ENCODE results near the gene ALK. TPM values are rescaled to one million over a fixed set of nuclear protein-coding genes. Genes with fewer than 3 reads are reported as not detected.

The ALK gene
- total and polyA plus RNA-seq, 10 of the 15 experiments (the other 5 are each of a cell fraction or from before 2014, with no cell fraction given) = 0.11 TPM; not detected in 9

GRCh38 chr2:29580223-29580622 lies 341.2 kb downstream of the ALK start:
- H3K4me1 ChIP-seq (ENCODE audit: control insufficient read depth, insufficient read depth, low read length) = no peaks in the 10 kb centered on the region
- no peak for TF ChIP-seq HDAC2 (IDR thresholded peaks at IDR 0.05)
- TF ChIP-seq EZH2 (IDR thresholded peaks at IDR 0.05; ENCODE audit: borderline replicate concordance, control insufficient read depth, low read depth, low read length) = no peak
- no peak for TF ChIP-seq NBN (IDR thresholded peaks at IDR 0.05)
- no peak for TF ChIP-seq EGR1 (IDR thresholded peaks at IDR 0.05; ENCODE audit: borderline replicate concordance in 1 of 2, low read depth in 2 of 2, low read length in 2 of 2)
- TF ChIP-seq RAD21 (IDR thresholded peaks at IDR 0.05; ENCODE audit: insufficient read depth, low read depth, low read length) = no peak
- no peak overlapping the region for H3K4me3 ChIP-seq
- FAIRE-seq = no peak
- no peak for ATAC-seq
- H3K9ac ChIP-seq (ENCODE audit: control insufficient read depth, insufficient read depth, low read length) = no peak overlapping the region
- H3K27ac ChIP-seq (ENCODE audit: control insufficient read depth, insufficient read depth) = no peak overlapping the region
- intact Hi-C loops (cut with micrococcal nuclease; ENCODE audit: unreplicated experiment) (loop anchor here (10.0 kb wide), 1 partner anchor 265 kb away; no protein-coding TSS in a partner anchor), in situ Hi-C loops (cut with MboI) (no loop called here)
- SMC1A ChIA-PET (ENCODE audit: uncharacterized antibody, unreplicated experiment) = no interaction called here
- H3K79me2 ChIP-seq (ENCODE audit: control insufficient read depth, insufficient read depth, low read length) = no peaks in the 10 kb centered on the region
- 58% methylated on average over 11 of the region's 11 CpGs for WGBS (ENCODE audit: insufficient coverage, insufficient replicate concordance, low lambda C conversion rate, missing lambda C conversion rate)
- no peak overlapping the region for H2AFZ ChIP-seq (ENCODE audit: control insufficient read depth, low read depth, low read length)
- BruUV-seq (replicated peaks) = no TSS peak
- RAD21 ChIA-PET (ENCODE audit: unreplicated experiment) = no interaction called here
- CTCF ChIA-PET = no interaction called here
- DNase-seq (ENCODE audit: low read depth, low spot score) = no peak
- no peaks in the 10 kb centered on the region for H3K9me3 ChIP-seq (replicated peaks; ENCODE audit: control insufficient read depth, insufficient read depth, low read length)
- no peaks in the 10 kb centered on the region for H4K20me1 ChIP-seq (ENCODE audit: control insufficient read depth, insufficient read depth)
- POLR2A ChIA-PET = no interaction called here
- no peak overlapping the region for H3K4me2 ChIP-seq (ENCODE audit: control insufficient read depth, insufficient read depth)
- peaks cover 0 to 4% of the 10 kb centered on the region in 2 experiments; a peak in 3 of 4 replicates for H3K27me3 ChIP-seq (replicated peaks in 1 of 2; ENCODE audit: control insufficient read depth in 2 of 2, insufficient read depth in 2 of 2, low read length in 1 of 2)
- no peaks in the 10 kb centered on the region for H3K36me3 ChIP-seq (ENCODE audit: control insufficient read depth in 2 of 2, insufficient read depth in 2 of 2, low read length in 1 of 2)

- ChIA-PET POLR2A (no interaction called here), SMC1A (ENCODE audit: uncharacterized antibody, unreplicated experiment) (interaction anchor here (0.6 kb wide), 1 partner anchor 262 kb away, joined by 5 read pairs; no protein-coding TSS in a partner anchor), CTCF (no interaction called here), RAD21 (ENCODE audit: unreplicated experiment) (no interaction called here)
- 31% methylated on average over 8 of the region's 8 CpGs for WGBS (ENCODE audit: insufficient coverage, insufficient replicate concordance, low lambda C conversion rate, missing lambda C conversion rate)
- in situ Hi-C loops (cut with MboI) = no loop called here
- no peak overlapping the region for H3K27ac ChIP-seq (ENCODE audit: control insufficient read depth, insufficient read depth)
- no peaks in the 10 kb centered on the region for H4K20me1 ChIP-seq (ENCODE audit: control insufficient read depth, insufficient read depth)
- BruUV-seq (replicated peaks) = no TSS peak
- H3K9ac ChIP-seq (ENCODE audit: control insufficient read depth, insufficient read depth, low read length) = no peak overlapping the region
- no peak overlapping the region for H3K4me3 ChIP-seq
- H3K4me1 ChIP-seq (ENCODE audit: control insufficient read depth, insufficient read depth, low read length) = no peaks in the 10 kb centered on the region
- ATAC-seq = no peak
- H2AFZ ChIP-seq (ENCODE audit: control insufficient read depth, low read depth, low read length) = no peak overlapping the region
- no peak for FAIRE-seq
- DNase-seq (ENCODE audit: low read depth, low spot score) = no peak
- no peaks in the 10 kb centered on the region for H3K36me3 ChIP-seq (ENCODE audit: control insufficient read depth in 2 of 2, insufficient read depth in 2 of 2, low read length in 1 of 2)
- H3K4me2 ChIP-seq (ENCODE audit: control insufficient read depth, insufficient read depth) = no peak overlapping the region
- H3K79me2 ChIP-seq (ENCODE audit: control insufficient read depth, insufficient read depth, low read length) = no peaks in the 10 kb centered on the region
- peaks cover 0 to 4% of the 10 kb centered on the region in 2 experiments; a peak in 3 of 4 replicates for H3K27me3 ChIP-seq (replicated peaks in 1 of 2; ENCODE audit: control insufficient read depth in 2 of 2, insufficient read depth in 2 of 2, low read length in 1 of 2)
- H3K9me3 ChIP-seq (replicated peaks; ENCODE audit: control insufficient read depth, insufficient read depth, low read length) = no peaks in the 10 kb centered on the region
- intact Hi-C loops (cut with micrococcal nuclease; ENCODE audit: unreplicated experiment) = loop anchor here (10.0 kb wide), 1 partner anchor 265 kb away; no protein-coding TSS in a partner anchor
- TF ChIP-seq SIN3A (IDR thresholded peaks at IDR 0.05; ENCODE audit: low read depth, low read length) = no peak
- no peak for TF ChIP-seq MYC (IDR thresholded peaks at IDR 0.05; ENCODE audit: insufficient read depth, insufficient read length, insufficient replicate concordance, low read length, severe bottlenecking)
- no peak for TF ChIP-seq MEF2B (IDR thresholded peaks at IDR 0.05; ENCODE audit: partially characterized antibody, poor library complexity, severe bottlenecking)
- no peak for TF ChIP-seq EZH2 (IDR thresholded peaks at IDR 0.05; ENCODE audit: borderline replicate concordance, control insufficient read depth, low read depth, low read length)
- no peak for TF ChIP-seq WRNIP1 (IDR thresholded peaks at IDR 0.05; ENCODE audit: borderline replicate concordance, low read depth, low read length)
- no peak for TF ChIP-seq GABPA (IDR thresholded peaks at IDR 0.05; ENCODE audit: low read depth)
- no peak for TF ChIP-seq TBL1XR1 (IDR thresholded peaks at IDR 0.05; ENCODE audit: low read depth, low read length)
- TF ChIP-seq RAD51 (IDR thresholded peaks at IDR 0.05) = no peak
- TF ChIP-seq YBX1 (IDR thresholded peaks at IDR 0.05) = no peak
- no peak for TF ChIP-seq ZNF592 (IDR thresholded peaks at IDR 0.05)
These were observed 341.8 kb downstream of the ALK start for GRCh38 chr2:29579495-29580169.

Measured in GM12878 (cell line).